Suprapubic skin (tissue), 4 donors: Measurements from ENCODE around the gene PEX10. TPM values are rescaled to one million over a fixed set of nuclear protein-coding genes. Genes with fewer than 3 reads are reported as not detected.

Experiments
- DNase-seq, 2 donors: peaks; one replicate each; pipeline ENCODE4 v3.0.0-alpha.2; 2019; ENCODE audit warnings: low spot score in 2 of 2
- H3K27ac ChIP-seq: fragments of 200-600 bp; sonication (generic); one replicate; pipeline ENCODE4 v1.5.1; 2019
- H3K27me3 ChIP-seq: fragments of 200-600 bp; sonication (generic); one replicate; pipeline ENCODE4 v1.5.1; 2019
- H3K36me3 ChIP-seq: fragments of 200-600 bp; sonication (generic); one replicate; pipeline ENCODE4 v1.5.1; 2019
- H3K4me1 ChIP-seq: fragments of 200-600 bp; sonication (generic); one replicate; pipeline ENCODE4 v1.5.1; 2019
- H3K4me3 ChIP-seq: fragments of 200-600 bp; sonication (generic); one replicate; pipeline ENCODE4 v1.5.1; 2019; ENCODE audit warnings: mild to moderate bottlenecking
- H3K9me3 ChIP-seq: fragments of 200-600 bp; sonication (generic); one replicate; pipeline ENCODE4 v1.5.1; 2019
- EP300 ChIP-seq: sonication (generic); formaldehyde crosslinking; IDR thresholded peaks from one replicate; pipeline ENCODE4 v1.6.1; 2017; ENCODE audit warnings: antibody characterized with exemption
- POLR2A ChIP-seq, 2 donors: fragments of 450-650 bp; IDR thresholded peaks; one replicate each; pipeline ENCODE4 v1.6.1; 2017; ENCODE audit warnings: antibody characterized with exemption in 2 of 2, mild to moderate bottlenecking in 2 of 2, moderate library complexity in 2 of 2
- POLR2AphosphoS5 ChIP-seq, 3 donors: sonication (generic); formaldehyde crosslinking; IDR thresholded peaks; one replicate each; pipeline ENCODE4 v1.6.1; 2017; ENCODE audit warnings: antibody characterized with exemption in 3 of 3
- WGBS: methylation state at CpG from one replicate; pipeline ENCODE4 v1.1.5; 2018; 5-methylcytosine and 5-hydroxymethylcytosine counted together
- total RNA-seq, 4 donors: library from RNA; depleted of rRNA; stranded (reverse); fragments of >200 nt; gene quantifications; one replicate each; pipeline ENCODE4 v1.1.0, GENCODE V29; 2016
- TF ChIP-seq, protein P1 (sequence below), 2 donors: fragments of 200-600 bp in 1 of 2; fragments of 450-650 bp in 1 of 2; sonication (generic) in 1 of 2; IDR thresholded peaks; one replicate each; pipeline ENCODE4 v1.5.1; 2016 to 2019; ENCODE audit warnings: antibody characterized with exemption in 2 of 2, mild to moderate bottlenecking in 1 of 2, moderate library complexity in 1 of 2

The PEX10 gene
- total RNA-seq, 4 donors from 2014 or later, result 16.2 to 39.2 (median 27.3) TPM

DNA sequence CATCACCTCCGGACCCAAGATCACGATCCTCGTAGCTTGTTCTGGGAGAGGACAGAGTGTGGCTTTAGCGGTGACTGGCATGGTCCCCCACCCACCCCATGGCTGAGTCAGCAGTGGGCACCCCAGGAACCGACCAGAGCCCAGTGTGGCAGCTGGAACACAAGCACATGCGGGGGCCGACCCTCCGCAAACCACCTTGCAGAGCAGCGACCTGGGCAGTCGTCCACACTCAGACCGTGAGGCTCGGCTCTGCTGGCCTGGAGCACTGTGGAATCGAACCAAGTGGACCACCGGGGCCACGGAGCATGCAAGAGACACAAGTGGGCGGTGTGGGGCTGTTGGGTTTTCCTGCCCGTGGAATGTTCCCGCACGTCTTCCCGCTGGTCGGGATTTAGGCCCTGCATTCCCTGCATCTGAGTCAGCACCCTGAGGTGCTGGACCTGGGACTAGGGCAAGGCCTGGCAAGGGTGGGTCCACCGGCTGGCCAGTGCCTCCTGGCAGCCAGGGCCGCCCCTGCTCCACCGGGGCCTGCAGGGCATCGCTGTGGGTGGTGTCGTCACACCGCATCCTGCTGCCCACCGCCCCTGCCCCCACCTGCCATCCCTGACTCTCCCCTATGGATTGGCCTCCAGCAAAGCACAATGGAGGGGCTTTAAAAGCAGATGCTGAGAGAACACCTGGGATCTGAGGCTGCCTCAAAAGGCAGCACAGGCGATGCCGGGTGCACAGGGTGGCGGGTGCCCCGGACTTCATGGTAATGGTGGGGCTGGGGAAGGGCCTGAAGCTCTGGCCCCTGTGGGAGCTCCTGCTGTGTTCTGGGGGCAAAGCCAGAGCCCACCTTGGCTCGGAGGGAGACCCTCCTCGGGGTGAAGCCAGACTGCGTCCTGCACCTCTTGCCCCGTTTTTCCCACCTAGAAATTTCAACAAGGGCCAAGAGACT, 39.5 kb downstream of the PEX10 start:
- TF ChIP-seq, protein P1, sequence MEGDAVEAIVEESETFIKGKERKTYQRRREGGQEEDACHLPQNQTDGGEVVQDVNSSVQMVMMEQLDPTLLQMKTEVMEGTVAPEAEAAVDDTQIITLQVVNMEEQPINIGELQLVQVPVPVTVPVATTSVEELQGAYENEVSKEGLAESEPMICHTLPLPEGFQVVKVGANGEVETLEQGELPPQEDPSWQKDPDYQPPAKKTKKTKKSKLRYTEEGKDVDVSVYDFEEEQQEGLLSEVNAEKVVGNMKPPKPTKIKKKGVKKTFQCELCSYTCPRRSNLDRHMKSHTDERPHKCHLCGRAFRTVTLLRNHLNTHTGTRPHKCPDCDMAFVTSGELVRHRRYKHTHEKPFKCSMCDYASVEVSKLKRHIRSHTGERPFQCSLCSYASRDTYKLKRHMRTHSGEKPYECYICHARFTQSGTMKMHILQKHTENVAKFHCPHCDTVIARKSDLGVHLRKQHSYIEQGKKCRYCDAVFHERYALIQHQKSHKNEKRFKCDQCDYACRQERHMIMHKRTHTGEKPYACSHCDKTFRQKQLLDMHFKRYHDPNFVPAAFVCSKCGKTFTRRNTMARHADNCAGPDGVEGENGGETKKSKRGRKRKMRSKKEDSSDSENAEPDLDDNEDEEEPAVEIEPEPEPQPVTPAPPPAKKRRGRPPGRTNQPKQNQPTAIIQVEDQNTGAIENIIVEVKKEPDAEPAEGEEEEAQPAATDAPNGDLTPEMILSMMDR (IDR thresholded peaks at IDR 0.05), result no peak
- no peak for TF ChIP-seq EP300
- TF ChIP-seq POLR2A (IDR thresholded peaks at IDR 0.05), result no peak
- TF ChIP-seq POLR2AphosphoS5 (IDR thresholded peaks at IDR 0.05), result no peak
- WGBS, result 97% methylated on average over 12 of the region's 36 CpGs
- DNase-seq, result no peak
- Histone ChIP-seq H3K9me3 (no peaks in the 10 kb centered on the region), H3K4me3 (no peak overlapping the region), H3K4me1 (no peaks in the 10 kb centered on the region), H3K36me3 (peaks cover 2% of the 10 kb centered on the region), H3K27me3 (no peaks in the 10 kb centered on the region), H3K27ac (no peak overlapping the region)

DNA sequence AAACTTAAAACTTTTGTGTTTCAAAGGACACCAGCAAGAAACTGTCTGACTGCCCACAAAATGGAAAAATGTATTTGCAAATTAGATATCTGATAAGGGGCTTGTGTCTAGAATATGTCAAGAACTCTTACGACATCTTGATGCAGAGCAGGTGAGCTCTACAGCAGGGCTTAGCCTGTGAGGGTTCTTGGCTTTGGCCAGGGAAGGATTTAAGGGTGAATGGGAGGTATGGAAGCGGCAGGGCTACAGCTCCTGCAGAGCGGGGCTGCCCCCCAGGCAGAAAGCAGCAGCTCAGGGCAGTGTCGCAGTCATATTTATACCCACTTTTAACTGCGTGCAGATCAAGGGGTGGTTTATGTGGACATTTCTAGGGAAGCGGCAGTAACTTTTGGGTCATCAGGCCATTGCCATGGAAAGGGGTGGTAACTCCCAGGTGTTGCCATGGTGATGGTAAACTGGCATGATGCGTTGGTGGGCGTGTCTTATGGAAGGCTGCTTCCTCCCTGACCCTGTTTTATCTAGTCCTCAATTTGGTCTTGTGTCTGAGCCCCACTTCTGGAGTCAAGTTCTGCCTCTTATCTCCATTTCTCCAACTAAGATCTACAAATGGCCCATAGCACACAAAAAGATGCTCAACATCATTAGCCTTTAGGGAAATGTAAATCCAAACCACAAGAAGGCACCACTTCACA, 44.2 kb downstream of the PEX10 start:
- WGBS, result 94% methylated on average over 8 of the region's 8 CpGs
- no peaks in the 10 kb centered on the region for H3K27me3 ChIP-seq
- no peak overlapping the region for H3K27ac ChIP-seq
- H3K36me3 ChIP-seq, result peaks cover 2% of the 10 kb centered on the region
- no peak for DNase-seq
- no peaks in the 10 kb centered on the region for H3K4me1 ChIP-seq
- TF ChIP-seq POLR2A (IDR thresholded peaks at IDR 0.05) (no peak), POLR2AphosphoS5 (IDR thresholded peaks at IDR 0.05) (no peak), EP300 (no peak)
- TF ChIP-seq, protein P1 (IDR thresholded peaks at IDR 0.05), result no peak
- no peak overlapping the region for H3K4me3 ChIP-seq
- H3K9me3 ChIP-seq, result no peaks in the 10 kb centered on the region

DNA sequence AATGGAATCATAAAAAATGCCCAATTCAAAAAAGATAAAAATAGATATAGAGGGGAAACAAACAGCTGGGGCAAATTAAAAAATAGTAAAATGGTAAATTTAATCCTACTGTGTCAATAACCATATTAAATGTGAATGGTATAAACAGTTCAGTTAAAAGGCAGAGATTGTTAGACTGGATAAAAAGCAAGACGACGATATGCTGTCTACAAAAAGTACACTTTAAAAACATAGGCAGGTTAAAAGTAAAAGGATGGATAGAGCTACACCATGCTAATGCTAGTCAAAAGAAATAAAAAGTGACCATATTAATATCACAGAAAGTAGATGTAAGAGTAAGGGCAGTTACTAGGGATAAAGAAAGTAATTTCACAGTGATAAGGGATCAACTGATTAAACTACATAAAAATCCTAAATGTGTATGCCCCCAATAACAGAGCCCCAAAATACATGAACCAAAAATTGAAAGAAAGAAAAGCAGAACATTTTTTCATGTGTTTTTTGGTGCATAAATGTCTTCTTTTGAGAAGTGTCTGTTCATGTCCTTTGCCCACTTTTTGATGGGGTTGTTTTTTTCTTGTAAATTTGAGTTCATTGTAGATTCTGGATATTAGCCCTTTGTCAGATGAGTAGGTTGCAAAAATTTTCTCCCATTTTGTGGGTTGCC, 48.4 kb downstream of the PEX10 start:
- Histone ChIP-seq H3K9me3 (no peaks in the 10 kb centered on the region), H3K36me3 (no peaks in the 10 kb centered on the region), H3K27ac (no peak overlapping the region), H3K4me3 (no peak overlapping the region), H3K4me1 (no peaks in the 10 kb centered on the region), H3K27me3 (no peaks in the 10 kb centered on the region)
- TF ChIP-seq POLR2AphosphoS5 (IDR thresholded peaks at IDR 0.05) (no peak), EP300 (no peak), POLR2A (IDR thresholded peaks at IDR 0.05) (no peak)
- TF ChIP-seq, protein P1 (IDR thresholded peaks at IDR 0.05), result no peak
- WGBS, result 96% methylated on average over 2 of the region's 2 CpGs
- DNase-seq, result no peak

DNA sequence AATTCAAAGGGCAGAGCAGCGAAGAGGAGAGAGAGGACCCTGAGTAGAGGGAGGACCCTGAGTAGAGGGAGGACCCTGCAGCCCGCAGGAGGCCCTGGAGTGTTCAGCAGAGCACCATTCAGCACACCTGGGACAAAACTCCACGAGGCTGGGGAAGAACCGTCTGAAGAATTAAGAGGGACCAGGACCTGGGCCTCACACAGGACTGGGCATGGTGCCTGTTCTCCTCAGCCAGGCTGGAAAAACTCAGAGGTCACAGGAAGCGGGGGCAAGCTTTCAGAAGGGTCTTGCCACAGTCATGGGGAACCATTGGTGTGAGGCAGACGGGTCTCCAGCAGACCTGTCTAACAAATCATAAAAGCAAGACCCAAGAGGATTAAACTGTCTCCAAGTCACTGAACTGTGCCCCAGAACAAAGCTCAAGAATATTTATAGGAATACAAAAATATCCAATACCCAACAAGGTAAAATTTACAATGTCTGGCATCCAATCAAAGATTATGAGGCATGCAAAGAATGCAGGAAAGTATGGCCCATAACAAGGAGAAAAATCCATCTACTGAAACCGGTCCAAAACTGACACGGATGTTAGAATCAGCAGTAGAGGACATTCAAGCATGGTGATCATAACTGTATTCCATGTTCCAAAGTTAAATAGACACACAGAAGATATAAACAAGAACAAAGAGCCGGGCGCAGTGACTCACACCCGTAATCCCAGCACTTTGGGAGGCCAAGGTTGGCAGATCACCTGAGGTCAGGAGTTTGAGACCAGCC, 51.6 kb downstream of the PEX10 start:
- H3K36me3 ChIP-seq, result no peaks in the 10 kb centered on the region
- TF ChIP-seq EP300 (no peak), POLR2AphosphoS5 (IDR thresholded peaks at IDR 0.05) (no peak), POLR2A (IDR thresholded peaks at IDR 0.05) (no peak)
- TF ChIP-seq, protein P1 (IDR thresholded peaks at IDR 0.05), result no peak
- no peak overlapping the region for H3K4me3 ChIP-seq
- no peaks in the 10 kb centered on the region for H3K9me3 ChIP-seq
- H3K4me1 ChIP-seq, result no peaks in the 10 kb centered on the region
- DNase-seq, result no peak
- no peaks in the 10 kb centered on the region for H3K27me3 ChIP-seq
- H3K27ac ChIP-seq, result no peak overlapping the region
- 73% methylated on average over 11 of the region's 11 CpGs for WGBS
